ENCODE data around the gene MASP1. TPM values are rescaled to one million over a fixed set of nuclear protein-coding genes. Genes with fewer than 3 reads are reported as not detected.

The MASP1 gene
- total RNA-seq, 1 experiment from 2014 or later, result not detected

DNA sequence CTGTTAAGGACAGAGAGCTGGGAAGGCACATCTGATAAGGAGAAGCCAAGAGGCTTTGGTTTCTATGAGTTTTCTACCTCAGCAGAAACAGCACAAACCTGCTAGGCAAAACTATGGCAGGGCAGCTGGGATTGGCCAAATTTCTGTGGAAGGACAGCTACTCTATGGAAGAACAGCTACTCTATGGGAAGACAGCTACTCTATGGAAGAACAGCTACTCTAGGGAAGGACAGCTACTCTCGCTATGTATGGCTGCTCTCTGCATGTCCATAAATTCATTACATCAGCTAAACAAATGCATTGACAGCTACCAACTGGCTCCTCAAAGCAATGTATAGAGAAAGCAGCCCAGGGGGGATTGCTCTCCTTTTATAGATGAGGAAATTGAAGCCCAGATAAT is 24.8 kb downstream of the MASP1 start (continued):
- TF ChIP-seq, protein P1, sequence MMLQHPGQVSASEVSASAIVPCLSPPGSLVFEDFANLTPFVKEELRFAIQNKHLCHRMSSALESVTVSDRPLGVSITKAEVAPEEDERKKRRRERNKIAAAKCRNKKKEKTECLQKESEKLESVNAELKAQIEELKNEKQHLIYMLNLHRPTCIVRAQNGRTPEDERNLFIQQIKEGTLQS (IDR thresholded peaks at IDR 0.05), result no peak
- TF ChIP-seq EGR1 (IDR thresholded peaks at IDR 0.05; ENCODE audit: low read depth) (no peak), SP1 (IDR thresholded peaks at IDR 0.05; ENCODE audit: low read depth) (no peak), POLR2AphosphoS5 (IDR thresholded peaks at IDR 0.05; ENCODE audit: low read depth, low read length) (no peak)

DNA sequence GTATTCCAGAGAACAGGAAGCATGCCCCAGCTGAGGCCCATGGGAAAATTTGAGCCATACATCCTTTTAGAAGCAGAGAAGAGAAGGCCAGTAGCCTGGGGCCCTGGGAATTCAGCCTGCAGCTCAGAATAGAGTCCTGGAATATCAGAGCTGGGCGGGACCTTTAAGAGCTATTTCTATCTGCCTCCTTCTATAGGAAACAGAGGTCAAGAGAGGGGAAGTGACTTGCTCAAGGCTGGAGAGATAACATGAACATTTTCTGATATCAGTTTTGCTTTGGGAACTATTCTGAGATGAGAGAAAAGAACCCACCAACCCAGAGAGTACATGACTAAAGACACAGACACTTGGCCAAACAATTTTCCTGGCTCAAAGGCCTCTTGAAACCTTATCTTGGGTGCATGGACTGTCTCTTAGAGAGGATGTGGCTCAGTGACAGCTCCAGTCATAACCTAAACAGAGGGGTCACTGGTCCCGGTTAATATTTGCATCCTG is 26.0 kb downstream of the MASP1 start:
- Histone ChIP-seq H3K79me2 (ENCODE audit: insufficient read depth, low read length) (no peaks in the 10 kb centered on the region), H3K9ac (ENCODE audit: low read length) (no peak overlapping the region), H3K9me2 (ENCODE audit: insufficient read depth) (no peaks in the 10 kb centered on the region), H3K27me3 (ENCODE audit: insufficient read depth, low read length) (no peaks in the 10 kb centered on the region), H2AFZ (ENCODE audit: low read depth, low read length, poor library complexity, severe bottlenecking) (no peak overlapping the region), H3K4me3 (replicated peaks in 1 of 2; ENCODE audit: low read depth in 1 of 2, low read length in 2 of 2) (no peak overlapping the region), H3K4me1 (ENCODE audit: control insufficient read depth in 1 of 2, insufficient read depth in 2 of 2, low read length in 2 of 2) (no peaks in the 10 kb centered on the region), H3K27ac (ENCODE audit: low read depth, low read length) (no peak overlapping the region), H4K20me1 (ENCODE audit: insufficient read depth) (no peaks in the 10 kb centered on the region; the same call in 1 of the 2 replicates), H3K4me2 (ENCODE audit: low read length) (no peak overlapping the region), H3K9me3 (ENCODE audit: control insufficient read depth in 1 of 2, insufficient read depth in 1 of 2, low read depth in 1 of 2, low read length in 2 of 2) (no peaks in the 10 kb centered on the region), H3K36me3 (ENCODE audit: control insufficient read depth in 1 of 2, insufficient read depth in 2 of 2, low read length in 2 of 2) (no peaks in the 10 kb centered on the region)
- ChIA-PET RAD21 (ENCODE audit: low non-redundant PET in 1 of 2, low total read pairs in 2 of 2, uncharacterized antibody in 2 of 2, unreplicated experiment in 2 of 2) (no interaction called here), CTCF (interaction anchor here (0.5 kb wide), 1 partner anchor 78 kb away, joined by 3 read pairs; no protein-coding TSS in a partner anchor), POLR2A (no interaction called here)
- ATAC-seq (no peak), DNase-seq (ENCODE audit: low read depth, low spot score) (no peak)
- no TSS peak for BruUV-seq (replicated peaks)
- TF ChIP-seq ZFX (IDR thresholded peaks at IDR 0.05) (no peak), YY1 (IDR thresholded peaks at IDR 0.05; ENCODE audit: extremely low read depth, insufficient replicate concordance, low read depth, low read length) (no peak)
- TF ChIP-seq, protein P2, sequence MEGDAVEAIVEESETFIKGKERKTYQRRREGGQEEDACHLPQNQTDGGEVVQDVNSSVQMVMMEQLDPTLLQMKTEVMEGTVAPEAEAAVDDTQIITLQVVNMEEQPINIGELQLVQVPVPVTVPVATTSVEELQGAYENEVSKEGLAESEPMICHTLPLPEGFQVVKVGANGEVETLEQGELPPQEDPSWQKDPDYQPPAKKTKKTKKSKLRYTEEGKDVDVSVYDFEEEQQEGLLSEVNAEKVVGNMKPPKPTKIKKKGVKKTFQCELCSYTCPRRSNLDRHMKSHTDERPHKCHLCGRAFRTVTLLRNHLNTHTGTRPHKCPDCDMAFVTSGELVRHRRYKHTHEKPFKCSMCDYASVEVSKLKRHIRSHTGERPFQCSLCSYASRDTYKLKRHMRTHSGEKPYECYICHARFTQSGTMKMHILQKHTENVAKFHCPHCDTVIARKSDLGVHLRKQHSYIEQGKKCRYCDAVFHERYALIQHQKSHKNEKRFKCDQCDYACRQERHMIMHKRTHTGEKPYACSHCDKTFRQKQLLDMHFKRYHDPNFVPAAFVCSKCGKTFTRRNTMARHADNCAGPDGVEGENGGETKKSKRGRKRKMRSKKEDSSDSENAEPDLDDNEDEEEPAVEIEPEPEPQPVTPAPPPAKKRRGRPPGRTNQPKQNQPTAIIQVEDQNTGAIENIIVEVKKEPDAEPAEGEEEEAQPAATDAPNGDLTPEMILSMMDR (IDR thresholded peaks at IDR 0.05 in 2 of 3, conservative IDR thresholded peaks at IDR 0.05 in 1 of 3; ENCODE audit: borderline replicate concordance in 1 of 3, insufficient read depth in 1 of 3, low read depth in 2 of 3, low read length in 2 of 3), result no peak
- intact Hi-C loops (cut with micrococcal nuclease), result no loop called here
